ENCODE data around the gene BTBD17.
A peak's percentile ranks its signal among the peaks of the same experiment; 100 is the strongest.
"Not testable (repeated sequence)": the region's sequence is repeated elsewhere in the genome, so short reads cannot be mapped to it uniquely, and the experiment has no call there.

BTBD17 gene

DNA sequence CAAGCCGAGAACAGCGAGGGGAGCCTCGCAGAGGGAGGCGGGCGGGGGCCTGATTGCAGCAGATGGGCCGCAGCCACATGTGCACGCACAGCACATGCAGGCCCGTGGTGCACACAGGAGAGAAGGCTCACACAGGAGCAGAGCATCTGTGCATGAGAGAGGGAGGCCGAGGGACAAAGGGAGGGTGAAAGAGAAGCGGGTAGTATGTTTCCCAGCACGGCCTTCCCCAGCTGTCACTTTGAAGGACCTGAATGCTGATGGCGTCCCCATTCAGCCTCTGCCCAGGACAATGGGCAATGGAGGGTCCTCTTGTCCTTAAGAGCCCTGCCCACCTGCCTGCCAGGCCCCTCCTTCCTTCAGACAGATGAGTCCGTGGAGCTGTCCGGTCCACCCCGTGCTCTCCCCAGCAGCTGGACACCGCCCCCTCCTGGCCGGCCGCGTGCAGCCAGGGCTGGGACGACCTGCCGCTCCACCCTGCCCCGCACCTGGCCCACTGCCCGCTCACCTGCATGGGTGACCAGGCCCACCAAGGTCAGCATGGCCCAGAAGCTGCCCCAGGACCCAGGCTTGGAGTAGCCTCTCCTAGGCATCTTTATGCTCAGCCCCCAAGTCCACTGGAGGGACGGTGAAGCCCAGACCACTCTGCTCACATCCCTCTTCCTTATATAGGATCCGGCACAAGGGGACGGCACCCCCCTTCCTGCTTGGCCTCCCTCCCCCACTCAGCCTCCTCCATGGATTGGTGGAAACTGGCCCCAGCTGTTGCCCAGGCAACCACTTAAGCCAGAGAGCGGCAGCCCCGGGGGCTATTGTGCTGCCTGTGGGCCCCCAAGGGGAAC lies at the start of gene BTBD17:
Gene BTBD17 (minus strand): TSS at position 639 of the 839 bp plus-strand sequence. CDS start 49 bp downstream, at position 590.
- DNase-seq, result peak in 1 of 2 experiments; percentile 32

DNA sequence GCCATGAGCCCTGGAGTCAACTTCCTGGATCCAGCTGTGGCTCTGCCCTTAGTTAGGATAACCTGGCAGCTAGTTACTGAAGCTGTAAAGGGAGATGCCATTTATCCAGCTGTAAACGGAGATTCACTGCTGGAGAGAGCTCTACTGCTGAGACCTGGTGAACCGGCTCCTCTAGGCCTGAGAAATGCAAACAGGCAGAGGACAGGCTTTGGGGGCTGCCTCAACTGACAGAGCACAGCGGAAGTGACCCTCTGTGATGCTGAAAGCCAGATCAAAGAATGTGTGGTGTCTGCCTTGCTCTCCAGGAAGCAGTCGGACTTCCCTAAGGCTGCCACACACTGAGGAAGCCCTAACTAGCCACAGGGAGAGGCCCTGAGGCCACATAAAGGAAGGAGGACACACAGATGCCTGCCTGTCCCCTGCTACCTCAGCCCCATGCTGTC lies 48.4 kb upstream of the BTBD17 start:
- DNase-seq, result no peak

DNA sequence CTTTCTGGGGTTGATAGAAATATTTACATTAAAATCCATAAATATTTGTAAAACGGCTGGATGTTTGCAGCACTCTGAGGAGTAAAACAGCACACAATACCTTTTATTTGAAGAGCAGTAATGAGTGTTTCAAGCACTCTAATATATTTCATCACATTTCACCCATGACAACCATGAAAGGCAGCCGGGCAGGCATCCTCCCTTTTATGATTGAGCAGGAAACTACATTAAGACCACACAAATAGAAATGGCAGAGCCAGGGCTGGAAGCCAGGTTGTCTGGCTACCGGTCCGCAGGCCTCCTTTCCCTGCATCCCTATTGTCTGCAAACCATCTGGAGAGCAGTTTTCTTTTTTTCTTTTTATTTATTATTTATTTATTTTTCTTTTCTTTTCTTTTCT lies 47.1 kb upstream of the BTBD17 start:
- DNase-seq, result no peak

- no peak for DNase-seq
Measured at GRCh38 chr17:74408262-74408661, 46.6 kb upstream of the BTBD17 start.

- no peak for DNase-seq
Measured at GRCh38 chr17:74407384-74407783, 45.7 kb upstream of the BTBD17 start.

GRCh38 chr17:74405311-74405710 lies 43.6 kb upstream of the BTBD17 start:
- not testable (repeated sequence) for DNase-seq

DNA sequence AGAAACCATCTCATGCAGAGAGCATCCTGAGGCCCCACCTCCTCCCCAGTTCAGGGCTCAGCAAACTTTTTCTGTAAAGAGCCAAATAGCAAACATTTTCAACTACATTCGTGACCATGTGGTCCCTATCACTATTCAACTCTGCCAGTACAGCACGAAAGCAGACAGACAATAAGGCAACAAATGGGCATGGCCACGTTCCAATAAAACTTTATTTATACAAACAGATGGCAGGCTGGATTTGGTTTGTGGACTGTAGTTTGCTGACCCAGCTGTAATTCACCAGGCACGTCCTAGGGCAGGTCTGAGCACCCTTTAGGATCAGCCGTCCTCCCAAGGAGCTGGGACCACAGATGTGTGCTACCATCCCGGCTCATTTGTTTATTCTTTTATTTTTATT lies 43.1 kb upstream of the BTBD17 start:
- DNase-seq, result no peak

DNA sequence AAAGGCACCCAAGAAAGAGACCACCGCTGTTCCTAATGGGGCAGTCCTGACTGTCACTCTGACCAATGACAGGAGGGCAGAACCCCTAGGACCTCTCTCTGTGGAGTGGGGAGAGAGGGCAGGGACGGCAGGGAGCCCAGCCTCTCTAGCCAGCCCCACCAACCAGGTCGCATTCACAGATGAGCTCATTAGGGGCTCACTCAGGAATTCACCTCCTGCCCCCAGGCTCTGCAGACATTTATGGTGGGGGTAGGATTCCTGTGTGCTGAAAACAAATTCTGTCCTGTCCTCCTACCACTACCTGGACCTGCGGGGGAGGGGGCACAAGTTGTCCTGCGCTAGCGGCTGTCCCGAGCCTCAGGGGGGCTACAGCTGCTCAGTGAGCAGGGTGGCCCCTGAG lies 42.5 kb upstream of the BTBD17 start:
- no peak for DNase-seq

GRCh38 chr17:74403512-74404137 lies 42.0 kb upstream of the BTBD17 start:
- no peak for DNase-seq

- DNase-seq, result no peak
Measured at GRCh38 chr17:74402048-74402447, 40.4 kb upstream of the BTBD17 start.

GRCh38 chr17:74396567-74396966 lies 34.9 kb upstream of the BTBD17 start:
- DNase-seq, result no peak

DNA sequence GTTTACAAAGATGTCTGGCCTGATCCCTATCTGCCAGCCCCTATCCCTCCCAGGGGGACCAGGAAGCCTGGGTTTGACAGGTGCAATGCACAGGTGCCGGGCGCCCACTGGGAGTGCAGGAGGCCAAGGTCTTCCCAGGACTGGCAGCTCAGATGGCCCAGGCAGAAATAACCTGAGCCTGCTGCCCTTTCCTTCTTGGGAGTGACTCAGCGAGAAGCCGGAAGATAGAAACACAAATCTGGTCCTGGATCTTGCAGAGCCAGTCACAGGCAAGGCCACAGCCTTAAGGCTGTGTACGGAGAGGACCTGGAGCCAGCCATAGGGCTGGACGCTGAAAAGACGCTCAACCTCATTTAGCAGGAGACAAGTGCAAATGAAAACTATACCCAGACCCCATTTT lies 33.3 kb upstream of the BTBD17 start:
- DNase-seq, result no peak

DNA sequence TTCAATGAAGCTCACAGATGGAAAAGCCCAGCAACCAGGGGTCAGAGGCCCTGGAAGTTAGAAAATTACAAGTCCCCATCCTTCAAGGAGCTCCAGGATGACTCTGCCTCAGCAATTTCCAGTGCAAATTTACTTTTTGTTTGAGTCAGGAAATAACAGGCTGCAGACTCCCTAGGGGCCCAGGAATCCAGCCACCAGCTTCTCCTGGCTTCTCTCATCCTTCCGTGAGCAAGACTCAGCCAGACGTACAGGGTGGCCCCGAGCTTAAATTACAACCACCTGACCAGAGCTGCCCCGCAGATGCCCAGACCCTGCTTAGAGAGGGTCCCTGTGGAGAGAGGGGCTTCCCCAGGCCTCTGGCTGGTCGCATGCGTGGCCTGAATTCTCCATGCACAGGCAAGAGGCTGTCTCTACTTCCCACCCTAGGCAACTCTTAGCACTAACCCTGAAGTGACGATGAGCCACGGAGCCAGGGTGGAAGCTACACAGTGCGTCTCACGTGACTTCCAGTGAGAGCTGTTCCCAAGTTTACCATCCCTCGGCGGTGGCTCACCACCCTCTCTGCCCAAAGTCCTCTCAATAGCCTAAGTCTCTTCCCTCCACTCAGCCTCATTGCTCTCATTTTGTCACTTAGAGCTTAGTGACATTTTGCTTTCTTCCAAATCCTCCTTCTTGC lies 32.7 kb upstream of the BTBD17 start:
- DNase-seq, result no peak

DNA sequence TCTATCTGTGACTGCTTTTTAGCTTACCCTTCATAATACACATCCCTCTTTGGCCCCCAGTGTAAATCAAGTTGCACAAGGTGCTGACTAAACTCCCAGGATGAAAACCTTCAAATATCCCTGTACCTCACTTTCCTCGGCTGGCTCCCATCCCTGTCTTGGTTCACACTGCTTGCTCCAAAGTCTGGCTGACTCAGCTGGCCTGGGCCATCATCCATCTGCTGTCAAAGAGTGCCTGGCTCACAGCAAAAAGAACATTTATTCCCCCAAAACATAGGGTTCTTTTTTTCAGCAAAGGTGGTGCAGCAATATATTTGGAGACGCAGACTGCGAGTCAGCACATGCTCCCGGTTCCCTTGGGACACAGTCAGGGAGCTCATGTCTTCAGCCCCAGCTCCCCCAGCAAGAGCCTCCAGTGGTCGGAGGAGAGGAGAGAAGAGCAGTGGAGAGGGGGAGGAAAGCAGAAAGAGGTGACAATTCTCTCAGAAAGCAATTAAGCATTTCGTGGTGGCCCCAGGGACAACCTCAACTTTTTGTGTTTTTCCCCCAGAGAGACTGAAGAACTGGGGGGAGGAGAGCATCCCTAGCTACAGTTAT lies 31.8 kb upstream of the BTBD17 start:
- no peak for DNase-seq

DNA sequence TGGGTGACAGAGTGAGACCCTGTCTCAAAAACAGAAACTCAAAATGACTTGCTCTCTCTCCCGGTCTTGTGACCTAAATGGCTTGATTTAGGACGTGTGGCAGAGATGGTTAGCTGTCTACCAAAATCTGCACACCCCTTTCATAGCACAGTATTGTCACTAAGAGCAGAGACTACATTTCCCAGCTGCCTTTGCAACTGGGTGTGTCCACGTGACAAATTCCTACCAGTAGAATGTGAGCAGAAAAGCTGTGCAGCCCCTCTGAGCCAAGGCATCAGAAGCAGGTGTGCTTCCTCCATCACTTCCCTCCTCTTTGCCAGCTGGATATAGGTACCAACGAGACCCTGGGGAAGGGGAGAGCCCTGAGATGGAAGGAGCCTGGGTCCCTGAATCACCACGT lies 31.2 kb upstream of the BTBD17 start:
- DNase-seq, result no peak

DNA sequence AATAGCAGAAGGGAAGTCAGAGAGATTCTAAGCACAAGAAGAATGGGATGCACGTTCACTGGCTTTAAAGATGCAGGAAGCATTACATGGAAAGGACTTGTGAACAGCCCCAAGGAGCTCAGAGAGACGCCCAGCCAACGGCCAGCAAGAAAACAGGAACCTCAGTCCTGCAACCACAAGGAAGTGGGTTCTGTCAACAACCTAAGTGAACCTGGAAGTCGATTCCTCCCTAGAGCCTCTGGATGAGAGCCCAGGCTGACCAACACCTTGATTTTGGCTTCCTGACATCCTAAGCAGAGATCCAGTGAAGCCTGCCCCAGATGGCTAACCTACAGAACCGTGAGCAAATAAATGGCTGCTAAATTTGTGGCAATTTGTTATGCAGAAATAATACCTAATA lies 30.1 kb upstream of the BTBD17 start:
- no peak for DNase-seq

DNA sequence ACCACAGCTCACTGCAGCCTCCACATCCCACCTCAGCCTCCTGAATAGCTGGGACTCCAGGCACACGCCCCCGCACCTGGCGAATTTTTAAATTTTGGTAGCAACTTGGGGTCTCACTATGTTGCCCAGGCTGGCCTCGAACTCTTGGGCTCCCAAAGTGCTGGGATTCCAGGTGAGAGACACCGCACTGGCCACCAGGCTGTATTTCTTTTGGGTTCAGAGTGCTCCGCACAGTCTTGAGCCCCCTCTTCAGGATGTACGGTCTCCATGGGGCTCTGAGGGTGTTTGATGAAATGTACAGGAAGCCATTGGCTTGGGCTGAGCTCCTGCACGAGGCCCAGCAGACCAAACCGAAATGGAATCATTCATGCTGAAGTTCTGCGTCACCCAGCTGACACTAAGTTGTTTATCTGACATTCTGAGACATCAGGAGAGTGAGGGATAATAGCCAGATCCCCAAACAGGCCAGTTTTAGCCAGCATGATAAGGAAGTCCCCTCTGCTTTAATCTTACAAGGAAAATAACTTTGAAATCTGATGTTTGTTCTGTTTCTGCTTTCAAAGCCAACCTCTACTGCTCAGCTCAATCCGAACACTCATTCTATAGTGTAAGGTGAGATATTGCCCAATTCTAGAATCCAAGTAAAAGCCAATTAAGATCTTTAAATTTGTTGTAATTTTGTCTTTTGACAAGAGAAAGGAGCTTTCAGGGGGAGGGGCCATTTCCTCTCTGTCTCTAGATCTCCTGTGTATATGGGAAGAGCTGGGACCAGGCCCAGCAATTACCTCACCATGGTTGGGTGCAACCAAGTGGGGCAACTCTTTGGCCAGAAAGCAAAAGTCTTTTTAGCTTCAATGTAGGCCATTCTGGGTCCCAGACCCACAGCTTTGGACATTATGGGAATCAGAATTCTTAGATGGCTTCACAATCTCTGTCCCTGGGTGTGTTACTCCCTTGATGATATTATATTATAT lies 29.3 kb upstream of the BTBD17 start:
- no peak for DNase-seq

DNA sequence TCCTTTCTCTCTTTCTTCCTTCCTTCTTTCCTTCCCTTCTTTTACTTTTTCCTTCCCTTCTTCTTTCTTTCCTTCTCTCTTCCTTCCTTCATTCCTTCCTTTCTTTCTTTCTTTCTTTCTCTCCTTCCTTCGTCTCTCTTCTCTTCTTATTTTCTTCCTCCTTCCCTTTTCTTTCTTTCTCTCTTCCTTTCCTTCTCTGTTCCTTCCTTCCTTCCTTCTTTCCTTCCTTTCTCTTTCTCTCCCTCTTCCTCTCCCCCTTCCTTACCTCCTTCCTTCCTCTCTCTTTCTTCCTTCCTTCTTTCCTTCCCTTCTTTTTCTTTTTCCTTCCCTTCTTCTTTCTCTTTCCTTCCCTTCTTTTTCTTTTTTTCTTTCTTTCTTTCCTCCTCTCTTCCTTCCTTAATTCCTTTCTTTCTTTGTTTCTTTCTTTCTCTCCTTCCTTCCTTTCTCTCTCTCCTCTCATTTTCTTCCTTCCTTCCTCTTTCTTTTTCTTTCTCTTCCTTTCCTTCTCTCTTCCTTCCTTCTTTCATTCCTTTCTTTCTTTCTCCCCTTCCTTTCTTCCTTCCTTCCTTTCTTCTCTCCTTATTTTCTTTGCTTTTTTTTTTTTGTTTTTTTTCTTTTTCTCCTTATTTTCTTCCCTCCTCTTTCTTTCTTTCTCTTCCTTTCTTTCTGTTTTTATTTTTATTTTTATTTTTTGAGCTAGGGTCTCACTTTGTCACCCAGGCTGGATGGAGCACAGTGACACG lies 28.4 kb upstream of the BTBD17 start:
- no peak for DNase-seq

DNA sequence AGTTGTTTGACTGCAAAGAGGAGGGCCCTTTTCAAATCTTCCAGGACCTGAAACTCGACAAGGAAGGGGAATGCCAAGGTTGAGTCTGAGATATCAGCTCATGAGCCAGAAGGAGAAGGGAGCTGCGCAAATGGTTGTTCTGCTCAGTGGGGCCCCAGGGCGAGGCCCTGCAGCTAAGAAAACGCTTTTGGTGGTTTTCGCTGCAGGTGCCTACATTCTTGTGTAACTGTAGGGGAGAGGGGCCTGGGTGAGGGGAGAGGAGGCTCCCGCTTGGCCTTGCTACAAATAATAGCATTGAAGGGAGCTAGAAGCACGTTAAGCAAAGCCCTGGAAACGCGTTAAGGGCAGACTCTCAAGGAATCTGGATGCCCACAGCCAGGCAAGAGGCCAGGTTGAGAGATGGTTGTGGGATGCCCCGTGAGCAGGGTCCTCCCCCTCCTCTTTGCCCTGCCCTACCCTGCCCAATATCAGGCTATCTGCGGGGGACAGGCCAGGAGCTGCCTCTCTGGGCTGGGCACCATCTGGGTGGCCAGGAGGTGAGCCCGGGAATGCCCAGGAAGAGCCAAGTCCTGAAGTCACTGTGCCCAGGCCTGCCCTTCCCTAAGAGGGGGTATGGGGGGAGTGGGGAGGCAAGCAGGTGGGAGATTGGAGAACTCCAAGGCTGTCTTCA lies 27.6 kb upstream of the BTBD17 start:
- DNase-seq, result no peak

- DNase-seq, result no peak
Measured at GRCh38 chr17:74387365-74388218, 25.9 kb upstream of the BTBD17 start.

All from stimulated activated CD4-positive, alpha-beta T cell treated with anti-CD3 and anti-CD28 coated beads, Interleukin-4, amount 100 ng/mL, for 4 hours (primary cell).